ENCODE data around the gene NNMT.

The NNMT gene

GRCh38 chr11:114295676-114296604, at the start of gene NNMT:
TSS of gene NNMT (plus strand) at chr11:114296399. CDS start at chr11:114296557, 158 bp downstream.
- peak; percentile 82 for DNase-seq

DNA sequence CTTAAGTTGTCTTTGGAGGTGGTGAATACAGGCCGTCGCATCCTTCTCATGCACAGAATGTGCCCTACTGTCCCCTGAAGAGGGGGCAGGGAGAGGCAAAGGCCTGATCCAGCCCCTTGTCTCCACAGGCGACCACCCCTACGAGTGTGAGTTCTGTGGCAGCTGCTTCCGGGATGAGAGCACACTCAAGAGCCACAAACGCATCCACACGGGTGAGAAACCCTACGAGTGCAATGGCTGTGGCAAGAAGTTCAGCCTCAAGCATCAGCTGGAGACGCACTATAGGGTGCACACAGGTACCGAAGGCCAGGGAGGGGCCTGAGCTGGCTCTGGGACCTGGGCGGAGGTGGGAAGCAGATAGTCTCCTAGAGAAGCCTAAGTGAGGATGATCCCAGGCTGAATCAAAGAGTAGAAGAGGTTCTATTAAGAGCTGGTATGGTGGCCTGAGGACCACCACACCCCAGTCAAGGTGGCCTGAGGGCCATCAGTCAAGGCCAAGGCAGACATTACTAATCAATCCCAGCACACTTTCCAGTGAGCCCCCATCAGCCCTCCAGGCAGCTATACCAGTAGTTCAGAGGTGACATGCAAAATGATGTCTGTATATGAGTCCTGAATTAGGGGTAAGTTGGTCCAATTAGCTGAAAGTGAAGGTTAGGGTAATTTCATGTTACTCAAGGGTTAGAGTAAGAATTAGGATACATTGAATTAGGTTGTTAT, 49.0 kb upstream of the NNMT start:
- no peak for DNase-seq

GRCh38 chr11:114250180-114250579, 46.0 kb upstream of the NNMT start:
- no peak for DNase-seq

DNA sequence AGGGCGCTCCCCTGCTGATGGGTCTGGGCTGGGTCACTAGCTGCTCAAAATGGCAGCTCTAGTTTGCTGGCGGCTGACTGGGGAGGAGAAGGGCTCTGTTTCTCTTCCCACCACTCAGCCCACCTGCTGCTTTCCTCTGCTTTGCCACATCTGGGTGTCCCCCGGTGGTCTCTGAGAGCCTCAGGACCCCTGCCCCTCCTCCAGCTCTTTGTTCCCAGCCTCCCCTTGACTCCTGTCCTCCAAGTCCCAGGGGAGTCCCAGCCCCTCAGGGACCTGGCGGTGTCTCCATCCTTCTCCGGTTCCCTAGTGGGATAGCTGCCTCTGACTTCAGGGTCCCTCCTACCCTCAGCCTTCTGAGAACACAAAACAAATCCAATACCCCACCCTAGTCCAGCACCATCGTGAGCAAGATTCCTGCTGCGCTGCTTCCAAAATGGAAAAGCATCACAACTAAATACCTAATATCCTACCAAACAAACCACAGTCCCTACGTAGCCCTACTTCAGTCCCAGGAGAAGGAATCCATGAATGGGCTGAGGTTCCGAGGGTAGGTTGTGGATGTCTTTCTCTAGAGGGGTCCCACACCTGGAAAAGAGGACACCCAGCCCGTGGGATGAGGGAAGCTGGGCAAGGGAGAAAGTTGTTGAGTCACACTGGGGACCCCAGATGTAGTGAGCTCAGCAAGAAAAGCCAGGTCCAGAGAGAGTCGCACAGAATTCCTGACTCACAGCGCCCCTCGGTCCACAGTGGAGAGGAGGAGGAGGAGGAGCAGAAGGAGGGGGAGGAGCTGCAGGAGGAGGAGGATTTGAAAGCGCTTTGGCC, 45.0 kb upstream of the NNMT start:
- DNase-seq = no peak

DNA sequence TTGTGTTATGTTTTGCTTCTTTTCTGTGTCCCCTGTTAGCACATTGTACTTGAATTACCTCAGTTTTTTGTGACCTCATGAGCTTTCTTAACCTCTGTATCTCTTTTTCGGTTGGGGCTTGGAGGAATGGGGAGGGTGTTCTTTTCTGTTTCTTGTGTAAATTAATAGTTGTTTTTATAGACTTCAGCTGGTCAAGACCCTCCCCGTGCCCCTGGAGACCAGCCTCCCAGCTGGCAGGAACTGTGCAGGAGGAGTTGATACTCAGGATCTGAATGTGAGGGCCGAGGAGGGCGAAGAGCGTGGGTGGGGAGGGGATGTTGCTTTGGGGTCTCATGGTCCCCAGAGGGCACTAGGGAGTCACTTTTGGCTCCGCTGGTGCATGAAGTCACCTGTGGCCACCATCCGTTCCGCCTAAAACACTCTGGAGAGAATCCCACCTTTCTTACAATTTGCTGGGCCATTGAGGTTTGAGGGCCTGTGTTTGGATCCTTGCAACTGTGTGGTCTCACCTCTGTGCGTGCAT, 44.3 kb upstream of the NNMT start:
- no peak for DNase-seq

DNA sequence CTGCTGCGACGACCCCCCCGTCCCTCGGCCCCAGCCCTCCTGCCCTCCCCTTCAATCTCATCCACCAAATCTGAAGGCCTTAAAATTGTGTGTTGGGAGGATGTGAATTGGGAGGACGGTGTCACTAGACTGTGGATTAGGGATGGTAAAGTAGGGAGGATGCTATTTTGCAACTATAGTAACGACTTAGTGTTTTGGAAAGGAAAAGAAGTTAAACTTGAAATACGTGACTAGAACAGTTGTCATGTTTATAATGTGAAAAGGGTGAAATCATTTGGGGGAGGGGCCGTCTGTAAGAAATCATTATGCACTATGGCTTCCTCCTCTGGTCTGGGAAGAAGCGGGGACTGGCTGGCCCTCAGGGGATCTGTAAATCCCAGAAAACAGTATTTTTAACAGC, 43.4 kb upstream of the NNMT start:
- DNase-seq = no peak

DNA sequence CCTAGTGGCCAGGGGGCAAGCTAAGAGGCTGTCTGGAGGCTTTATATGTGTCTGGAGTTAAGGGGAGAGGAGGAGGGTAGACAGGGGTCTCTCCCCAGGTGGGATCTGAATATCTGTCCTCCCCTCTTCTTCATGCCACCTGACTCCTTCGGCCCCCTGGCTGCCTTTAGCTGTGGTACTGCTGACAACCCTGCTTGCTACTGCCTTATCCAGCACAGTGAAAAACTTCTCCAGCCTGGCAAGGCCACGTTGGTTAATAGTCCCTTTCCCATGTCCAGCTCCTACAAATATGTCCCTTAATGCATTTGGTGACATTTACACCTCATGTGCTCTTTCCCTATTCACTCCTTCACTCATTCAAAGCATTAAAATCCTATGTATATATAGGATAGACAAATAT, 42.4 kb upstream of the NNMT start:
- no peak for DNase-seq

- no peak for DNase-seq
Observed at GRCh38 chr11:114254571-114255146, 41.5 kb upstream of the NNMT start.

DNA sequence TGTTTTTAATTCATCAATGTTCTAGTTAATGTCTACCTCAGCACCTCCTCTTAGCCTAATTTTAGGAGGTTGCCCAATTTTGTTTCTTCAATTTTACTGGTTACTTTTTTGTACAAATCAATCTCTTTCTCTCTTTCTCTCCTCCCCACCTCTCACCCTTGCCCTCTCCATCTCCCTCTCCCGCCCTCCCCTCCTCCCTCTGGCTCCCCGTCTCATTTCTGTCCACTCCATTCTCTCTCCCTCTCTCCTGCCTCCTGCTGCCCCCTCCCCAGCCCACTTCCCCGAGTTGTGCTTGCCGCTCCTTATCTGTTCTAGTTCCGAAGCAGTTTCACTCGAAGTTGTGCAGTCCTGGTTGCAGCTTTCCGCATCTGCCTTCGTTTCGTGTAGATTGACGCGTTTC, 40.9 kb upstream of the NNMT start:
- DNase-seq = no peak

GRCh38 chr11:114256176-114256966, 39.8 kb upstream of the NNMT start:
- peak; percentile 74 for DNase-seq

GRCh38 chr11:114256967-114257286, 39.3 kb upstream of the NNMT start:
- DNase-seq = no peak

- DNase-seq = peak; percentile 80
Observed at GRCh38 chr11:114257621-114258558, 38.3 kb upstream of the NNMT start.

- DNase-seq = no peak
Observed at GRCh38 chr11:114258696-114259095, 37.5 kb upstream of the NNMT start.

- DNase-seq = no peak
Observed at GRCh38 chr11:114259124-114259526, 37.1 kb upstream of the NNMT start.

DNA sequence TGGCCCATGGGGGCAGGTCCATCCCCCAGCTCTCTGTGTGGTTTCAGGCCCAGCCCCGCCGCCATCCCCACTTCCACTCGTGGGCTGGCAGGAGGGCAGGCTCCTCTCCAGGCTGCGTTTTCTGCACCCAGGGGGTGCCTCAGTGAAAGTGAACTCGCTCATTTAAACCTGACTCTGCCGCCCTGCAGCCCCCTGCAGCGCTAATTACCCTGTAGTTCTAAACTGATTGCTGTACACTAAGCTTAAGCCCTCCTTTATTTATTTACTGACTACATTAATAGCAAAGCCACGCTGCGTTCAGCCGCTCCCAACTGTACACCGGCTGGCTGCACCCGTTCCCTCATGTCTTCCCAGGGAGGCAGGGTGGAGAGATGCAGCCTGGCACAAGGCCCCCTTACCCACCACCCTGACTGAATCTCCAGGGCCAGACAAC, 36.6 kb upstream of the NNMT start:
- no peak for DNase-seq

GRCh38 chr11:114260077-114260476, 36.1 kb upstream of the NNMT start:
- no peak for DNase-seq

DNA sequence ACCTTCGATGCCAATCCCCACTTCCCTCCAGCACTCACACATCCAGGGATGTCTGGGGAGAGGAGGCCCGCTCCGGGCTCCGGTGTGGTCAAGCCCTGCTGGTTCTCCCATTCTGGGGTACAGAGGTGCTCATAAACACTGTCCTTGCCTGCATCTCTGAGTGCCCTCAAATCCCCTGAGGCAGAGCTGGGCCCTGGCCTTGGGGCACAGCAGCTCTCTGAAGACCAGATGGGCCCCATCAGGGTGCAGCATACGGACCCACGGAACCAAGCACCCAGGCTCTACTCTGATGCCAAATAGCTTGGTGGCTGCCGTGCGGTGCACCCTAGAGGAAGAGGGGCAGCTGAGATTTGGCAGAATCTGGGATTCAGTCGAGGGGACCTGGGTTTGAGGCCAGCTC, 35.7 kb upstream of the NNMT start:
- DNase-seq = no peak

GRCh38 chr11:114261791-114262190, 34.4 kb upstream of the NNMT start:
- no peak for DNase-seq

GRCh38 chr11:114262681-114263512, 33.3 kb upstream of the NNMT start:
- peak; percentile 72 for DNase-seq
